PC-9 (cell line): ENCODE data around the gene ACVR1. TPM values are rescaled to one million over a fixed set of nuclear protein-coding genes. Genes with fewer than 3 reads are reported as not detected.

Experiments used
- BruUV-seq: library from RNA; stranded (reverse); fragments of 400-500 nt; replicated peaks from 2 replicates; lab custom pipeline; 2021; lab: Mats Ljungman, UMichigan
- CTCF ChIA-PET: fragments of 300-600 bp; sonication (Branson Sonifier 250); formaldehyde crosslinking; loops from one replicate; lab custom pipeline; 2022; ENCODE audit warnings: antibody characterized with exemption; lab: Charles Lee
- POLR2A ChIA-PET: fragments of 300-600 bp; sonication (Branson Sonifier 250); formaldehyde crosslinking; loops from one replicate; lab custom pipeline; 2022; ENCODE audit warnings: antibody characterized with exemption; ENCODE audit not compliant: unreplicated experiment; lab: Charles Lee
- DNase-seq, 2 experiments: peaks; one replicate each; pipeline versions ENCODE4 v3.0.0 to v3.0.0-alpha.2; 2015 to 2022; ENCODE audit warnings: mixed read lengths in 1 of 2
- H2AFZ ChIP-seq: fragments of 200-600 bp; sonication (generic); 2 replicates; pipeline ENCODE4 v1.8.1; 2017; ENCODE audit warnings: antibody characterized with exemption
- H3F3A ChIP-seq: fragments of 200-600 bp; sonication (generic); 2 replicates; pipeline ENCODE4 v1.8.1; 2017; ENCODE audit warnings: antibody characterized with exemption, mild to moderate bottlenecking, low read depth; ENCODE audit not compliant: insufficient read depth
- H3K27ac ChIP-seq: fragments of 200-600 bp; sonication (generic); 2 replicates; pipeline ENCODE4 v1.6.1; 2016; ENCODE audit warnings: mixed run types
- H3K27me3 ChIP-seq: fragments of 200-600 bp; sonication (generic); 2 replicates; pipeline ENCODE4 v1.6.1; 2016; ENCODE audit warnings: low read depth, mixed run types; ENCODE audit not compliant: insufficient read depth
- H3K36me3 ChIP-seq: fragments of 200-600 bp; sonication (generic); 2 replicates; pipeline ENCODE4 v1.6.1; 2016; ENCODE audit warnings: low read depth, mixed run types
- H3K4me1 ChIP-seq: fragments of 200-600 bp; sonication (generic); replicated peaks from 2 replicates; pipeline ENCODE4 v1.6.1; 2016; ENCODE audit warnings: mixed run types; ENCODE audit not compliant: insufficient read depth
- H3K4me2 ChIP-seq: fragments of 200-600 bp; sonication (generic); 2 replicates; pipeline ENCODE4 v1.6.1; 2017; ENCODE audit warnings: mixed run types
- H3K4me3 ChIP-seq: fragments of 200-600 bp; sonication (generic); 2 replicates; pipeline ENCODE4 v1.6.1; 2016; ENCODE audit warnings: mixed run types
- H3K79me2 ChIP-seq: fragments of 200-600 bp; sonication (generic); 2 replicates; pipeline ENCODE4 v1.6.1; 2017; ENCODE audit warnings: low read depth, mixed run types
- H3K9me2 ChIP-seq: fragments of 200-600 bp; sonication (generic); 2 replicates; pipeline ENCODE4 v1.8.1; 2017; ENCODE audit warnings: mild to moderate bottlenecking; ENCODE audit not compliant: insufficient read depth
- H3K9me3 ChIP-seq: fragments of 200-600 bp; sonication (generic); 2 replicates; pipeline ENCODE4 v1.8.1; 2016; ENCODE audit warnings: low read depth; ENCODE audit not compliant: insufficient read depth
- H4K20me1 ChIP-seq: fragments of 200-600 bp; sonication (generic); 2 replicates; pipeline ENCODE4 v1.8.1; 2017; ENCODE audit not compliant: insufficient read depth
- CTCF ChIP-seq: fragments of 200-600 bp; sonication (generic); conservative IDR thresholded peaks from 2 replicates; pipeline ENCODE4 v1.6.1; 2017; ENCODE audit warnings: mixed run types, antibody characterized with exemption, mild to moderate bottlenecking, moderate library complexity
- EZH2 ChIP-seq: fragments of 200-600 bp; sonication (generic); IDR thresholded peaks from 2 replicates; pipeline ENCODE4 v1.8.0; 2017; ENCODE audit warnings: antibody characterized with exemption, low read depth
- intact Hi-C: fragments of 100-400 bp; cut with micrococcal nuclease; formaldehyde crosslinking; loops from one replicate; pipeline ENCODE4 v1.10.0; 2022; ENCODE audit not compliant: unreplicated experiment
- total RNA-seq: library from RNA; stranded (reverse); gene quantifications from 2 replicates; pipeline ENCODE4 v1.2.3, GENCODE V29; 2021

ACVR1 gene
- total RNA-seq, 1 experiment from 2014 or later, result 8.9 TPM

GRCh38 chr2:157749684-157750083, 126.4 kb downstream of the ACVR1 start:
- Histone ChIP-seq H3K9me3 (no peaks in the 10 kb centered on the region), H3K27ac (no peak overlapping the region), H3K27me3 (no peaks in the 10 kb centered on the region), H2AFZ (no peak overlapping the region), H3K4me2 (no peak overlapping the region), H4K20me1 (no peaks in the 10 kb centered on the region), H3K79me2 (no peaks in the 10 kb centered on the region), H3K4me3 (no peak overlapping the region), H3K4me1 (no peaks in the 10 kb centered on the region), H3F3A (no peaks in the 10 kb centered on the region), H3K9me2 (no peaks in the 10 kb centered on the region), H3K36me3 (no peaks in the 10 kb centered on the region)
- intact Hi-C loops, result no loop called here
- TF ChIP-seq EZH2, result no peak
- no peak for TF ChIP-seq CTCF
- ChIA-PET CTCF (no interaction called here), POLR2A (no interaction called here)
- no peak for DNase-seq
- BruUV-seq, result no TSS peak

DNA sequence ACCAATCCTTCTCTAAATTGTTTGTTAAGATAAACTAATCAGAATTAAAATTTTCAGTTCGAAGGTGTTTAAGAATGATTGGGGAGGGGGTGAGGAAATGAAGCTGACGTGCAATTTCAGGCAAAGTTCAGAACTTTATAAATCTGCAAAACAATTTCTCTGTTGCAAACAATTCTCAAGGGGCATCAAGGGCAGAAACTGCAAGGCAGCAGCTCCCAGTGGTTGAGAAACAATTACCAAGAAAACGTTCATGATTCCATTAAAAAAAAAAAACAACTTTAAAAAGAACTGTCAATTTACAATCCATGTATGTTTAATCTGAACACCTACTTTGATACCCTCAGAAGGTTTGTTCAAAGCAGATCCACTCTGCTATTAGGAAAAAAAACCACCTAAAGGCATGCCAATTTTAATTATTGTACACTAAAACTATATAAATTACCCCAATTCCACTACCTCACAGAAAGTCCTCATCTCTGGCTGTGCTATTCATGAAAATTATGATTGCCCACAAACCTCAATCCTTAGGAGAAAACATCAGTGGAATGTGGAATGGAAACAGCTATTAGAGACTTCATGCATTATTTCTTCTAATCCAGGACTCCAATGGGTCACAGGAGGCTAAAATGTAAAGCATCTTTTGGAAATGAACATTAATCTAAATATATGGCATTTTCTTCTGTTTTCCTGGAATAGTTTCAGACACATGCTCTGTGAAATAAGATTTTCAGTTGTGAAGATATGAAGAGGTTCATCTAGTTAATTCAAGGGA, 127.6 kb downstream of the ACVR1 start:
- H3K4me3 ChIP-seq, result no peak overlapping the region
- no peaks in the 10 kb centered on the region for H3K4me1 ChIP-seq
- CTCF ChIA-PET, result no interaction called here
- no TSS peak for BruUV-seq
- H3K79me2 ChIP-seq, result no peaks in the 10 kb centered on the region
- no peaks in the 10 kb centered on the region for H3K36me3 ChIP-seq
- no peak overlapping the region for H3K27ac ChIP-seq
- H2AFZ ChIP-seq, result no peak overlapping the region
- intact Hi-C loops, result no loop called here
- no peak for DNase-seq
- H3F3A ChIP-seq, result no peaks in the 10 kb centered on the region
- no peak overlapping the region for H3K4me2 ChIP-seq
- no peak for TF ChIP-seq EZH2
- TF ChIP-seq CTCF, result no peak
- no peaks in the 10 kb centered on the region for H3K27me3 ChIP-seq
- H3K9me3 ChIP-seq, result no peaks in the 10 kb centered on the region
- H3K9me2 ChIP-seq, result no peaks in the 10 kb centered on the region
- H4K20me1 ChIP-seq, result no peaks in the 10 kb centered on the region
- POLR2A ChIA-PET, result no interaction called here

GRCh38 chr2:157747695-157748370, 128.3 kb downstream of the ACVR1 start:
- BruUV-seq, result no TSS peak
- no peak overlapping the region for H3K27ac ChIP-seq
- TF ChIP-seq CTCF (no peak), EZH2 (no peak)
- H3F3A ChIP-seq, result no peaks in the 10 kb centered on the region
- H3K4me3 ChIP-seq, result no peak overlapping the region
- H4K20me1 ChIP-seq, result no peaks in the 10 kb centered on the region
- CTCF ChIA-PET, result no interaction called here
- H3K27me3 ChIP-seq, result no peaks in the 10 kb centered on the region
- H3K9me2 ChIP-seq, result no peaks in the 10 kb centered on the region
- H3K36me3 ChIP-seq, result no peaks in the 10 kb centered on the region
- H3K79me2 ChIP-seq, result no peaks in the 10 kb centered on the region
- intact Hi-C loops, result no loop called here
- DNase-seq, result no peak
- POLR2A ChIA-PET, result no interaction called here
- H2AFZ ChIP-seq, result no peak overlapping the region
- no peak overlapping the region for H3K4me2 ChIP-seq
- no peaks in the 10 kb centered on the region for H3K4me1 ChIP-seq
- H3K9me3 ChIP-seq, result no peaks in the 10 kb centered on the region
